Lower leg skin (tissue), 4 donors: ENCODE measurements around the gene AGPS. TPM values are rescaled to one million over a fixed set of nuclear protein-coding genes. Genes with fewer than 3 reads are reported as not detected.
"Not testable (repeated sequence)": the region's sequence is repeated elsewhere in the genome, so short reads cannot be mapped to it uniquely, and the experiment has no call there.

ENCODE experiments used
- DNase-seq, 2 donors: peaks; one replicate each; pipeline ENCODE4 v3.0.0-alpha.2; 2019; ENCODE audit warnings: low spot score in 2 of 2
- H3K4me3 ChIP-seq: fragments of 200-600 bp; sonication (generic); 2 replicates; pipeline ENCODE4 v1.5.1; 2017; ENCODE audit warnings: mild to moderate bottlenecking, low read depth; ENCODE audit not compliant: poor library complexity, severe bottlenecking
- POLR2A ChIP-seq, 2 donors: fragments of 450-650 bp; IDR thresholded peaks; one replicate each; pipeline ENCODE4 v1.6.1; 2016 to 2017; ENCODE audit warnings: antibody characterized with exemption in 2 of 2, mild to moderate bottlenecking in 1 of 2, moderate library complexity in 1 of 2
- WGBS, 2 donors: methylation state at CpG; one replicate each; pipeline ENCODE4 v1.1.5; 2018; 5-methylcytosine and 5-hydroxymethylcytosine counted together
- intact Hi-C: fragments of 100-400 bp; cut with DNase I; formaldehyde crosslinking; loops from one replicate; pipeline ENCODE4 v1.15.0; 2023; ENCODE audit warnings: low total_unique reads
- total RNA-seq, 4 donors: library from RNA; depleted of rRNA; stranded (reverse); fragments of >200 nt; gene quantifications; one replicate each; pipeline ENCODE4 v1.1.0, GENCODE V29; 2016
- TF ChIP-seq, protein P1 (sequence below), 3 donors: fragments of 450-650 bp; IDR thresholded peaks; one replicate each; pipeline ENCODE4 v1.5.1; 2016; ENCODE audit warnings: antibody characterized with exemption in 3 of 3, mild to moderate bottlenecking in 3 of 3, moderate library complexity in 2 of 3

AGPS gene
- total RNA-seq, 4 donors from 2014 or later: 14.1 to 29.8 (median 21.0) TPM

- 66 to 70% methylated on average over 4 of the region's 4 CpGs for WGBS, 2 donors
Observed at GRCh38 chr2:177430411-177430810, 37.8 kb downstream of the AGPS start.

GRCh38 chr2:177431111-177431725 lies 38.6 kb downstream of the AGPS start:
- intact Hi-C loops, DNase-seq, H3K4me3 ChIP-seq: not testable (repeated sequence)
- WGBS, 2 donors: 91 to 94% methylated on average over 12 of the region's 12 CpGs

More at GRCh38 chr2:177430411-177430810, 37.8 kb downstream of the AGPS start:
- no peak overlapping the region for H3K4me3 ChIP-seq
- TF ChIP-seq, protein P1, sequence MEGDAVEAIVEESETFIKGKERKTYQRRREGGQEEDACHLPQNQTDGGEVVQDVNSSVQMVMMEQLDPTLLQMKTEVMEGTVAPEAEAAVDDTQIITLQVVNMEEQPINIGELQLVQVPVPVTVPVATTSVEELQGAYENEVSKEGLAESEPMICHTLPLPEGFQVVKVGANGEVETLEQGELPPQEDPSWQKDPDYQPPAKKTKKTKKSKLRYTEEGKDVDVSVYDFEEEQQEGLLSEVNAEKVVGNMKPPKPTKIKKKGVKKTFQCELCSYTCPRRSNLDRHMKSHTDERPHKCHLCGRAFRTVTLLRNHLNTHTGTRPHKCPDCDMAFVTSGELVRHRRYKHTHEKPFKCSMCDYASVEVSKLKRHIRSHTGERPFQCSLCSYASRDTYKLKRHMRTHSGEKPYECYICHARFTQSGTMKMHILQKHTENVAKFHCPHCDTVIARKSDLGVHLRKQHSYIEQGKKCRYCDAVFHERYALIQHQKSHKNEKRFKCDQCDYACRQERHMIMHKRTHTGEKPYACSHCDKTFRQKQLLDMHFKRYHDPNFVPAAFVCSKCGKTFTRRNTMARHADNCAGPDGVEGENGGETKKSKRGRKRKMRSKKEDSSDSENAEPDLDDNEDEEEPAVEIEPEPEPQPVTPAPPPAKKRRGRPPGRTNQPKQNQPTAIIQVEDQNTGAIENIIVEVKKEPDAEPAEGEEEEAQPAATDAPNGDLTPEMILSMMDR (IDR thresholded peaks at IDR 0.05): no peak
- no peak for TF ChIP-seq POLR2A (IDR thresholded peaks at IDR 0.05)
- no peak for DNase-seq
- intact Hi-C loops: no loop called here

- no peak for TF ChIP-seq POLR2A (IDR thresholded peaks at IDR 0.05)
- TF ChIP-seq, protein P1 (IDR thresholded peaks at IDR 0.05): no peak
- WGBS, 2 donors: 31 to 39% methylated on average over 1 of the region's 1 CpG
- no peak for DNase-seq
- intact Hi-C loops: no loop called here
- no peak overlapping the region for H3K4me3 ChIP-seq
Observed at GRCh38 chr2:177432703-177433102, 40.1 kb downstream of the AGPS start.

GRCh38 chr2:177433402-177433801 lies 40.8 kb downstream of the AGPS start:
- intact Hi-C loops: no loop called here
- H3K4me3 ChIP-seq: no peak overlapping the region
- TF ChIP-seq POLR2A (IDR thresholded peaks at IDR 0.05): no peak
- TF ChIP-seq, protein P1 (IDR thresholded peaks at IDR 0.05): no peak
- 95 to 98% methylated on average over 1 of the region's 1 CpG for WGBS, 2 donors
- DNase-seq: no peak

DNA sequence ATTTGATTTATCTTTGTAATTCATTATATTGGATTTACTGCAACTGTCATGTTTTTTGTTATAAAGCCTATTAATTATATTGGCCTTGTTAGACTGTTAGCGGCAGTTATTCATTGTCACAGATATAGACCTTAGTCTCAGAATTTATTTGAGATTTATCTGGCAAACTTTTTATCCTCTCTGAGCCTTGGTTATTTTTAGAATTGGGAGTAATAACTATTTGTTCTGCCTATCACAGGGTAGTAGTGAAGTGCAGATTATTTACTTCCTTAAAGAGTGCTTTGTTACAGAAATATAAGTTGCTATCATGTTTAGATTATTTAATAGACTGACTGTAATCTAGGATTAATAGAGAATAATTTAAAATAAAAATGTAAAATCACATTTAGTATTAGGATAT lies 41.9 kb downstream of the AGPS start:
- no peak for TF ChIP-seq POLR2A (IDR thresholded peaks at IDR 0.05)
- WGBS, 2 donors: 98% methylated on average over 1 of the region's 1 CpG
- intact Hi-C loops: no loop called here

GRCh38 chr2:177445200-177445599 lies 52.6 kb downstream of the AGPS start:
- H3K4me3 ChIP-seq: no peak overlapping the region
- TF ChIP-seq, protein P1 (IDR thresholded peaks at IDR 0.05): no peak
- no peak for TF ChIP-seq POLR2A (IDR thresholded peaks at IDR 0.05)
- intact Hi-C loops: no loop called here
- 64% methylated on average over 1 of the region's 1 CpG for WGBS, 2 donors
- no peak for DNase-seq

More for the DNA sequence above, 41.9 kb downstream of the AGPS start:
- H3K4me3 ChIP-seq: no peak overlapping the region
- DNase-seq: no peak

DNA sequence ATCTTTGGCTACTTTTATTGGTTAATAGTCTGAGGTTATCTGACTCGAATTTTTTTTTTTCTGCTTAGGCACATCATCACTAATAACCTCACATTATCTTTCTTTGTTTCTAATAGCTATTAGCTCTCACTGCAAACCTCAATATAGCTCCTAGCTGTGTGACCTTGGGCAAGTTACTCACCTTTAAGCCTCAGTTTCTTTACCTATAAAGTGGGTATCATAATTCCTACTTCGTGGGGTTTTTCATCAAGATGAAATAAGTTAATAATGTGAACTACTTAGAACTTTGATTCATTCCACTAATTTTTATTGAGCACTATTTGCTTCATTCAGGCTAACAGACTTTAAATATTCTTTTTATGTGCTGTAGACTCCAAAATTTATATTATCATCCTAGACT lies 55.5 kb downstream of the AGPS start:
- H3K4me3 ChIP-seq: no peak overlapping the region
- 90 to 91% methylated on average over 2 of the region's 2 CpGs for WGBS, 2 donors
- intact Hi-C loops: no loop called here
- no peak for DNase-seq
- TF ChIP-seq, protein P1 (IDR thresholded peaks at IDR 0.05): no peak
- no peak for TF ChIP-seq POLR2A (IDR thresholded peaks at IDR 0.05)
